Fibroblast of skin of back (primary cell): ENCODE measurements around the gene OR5H2.

Source experiments
- DNase-seq: peaks from one replicate; pipeline ENCODE4 v3.0.0-alpha.2; 2013

OR5H2 gene

GRCh38 chr3:98331329-98331728 is 49.0 kb downstream of the OR5H2 start:
- DNase-seq: no peak
